ENCODE data around the gene SGPL1.
"Not testable (repeated sequence)": the region's sequence is repeated elsewhere in the genome, so short reads cannot be mapped to it uniquely, and the experiment has no call there.

The SGPL1 gene

GRCh38 chr10:70850097-70850496, 34.3 kb downstream of the SGPL1 start:
- no peak for TF ChIP-seq CTCF (IDR thresholded peaks at IDR 0.05; ENCODE audit: low read depth, low read length, missing control alignments)
- H3K4me3 ChIP-seq (ENCODE audit: low read depth, low read length): no peak overlapping the region
- DNase-seq (ENCODE audit: low read depth): no peak

- H3K4me3 ChIP-seq (ENCODE audit: low read depth, low read length): no peak overlapping the region
- no peak for DNase-seq (ENCODE audit: low read depth)
- no peak for TF ChIP-seq CTCF (IDR thresholded peaks at IDR 0.05; ENCODE audit: low read depth, low read length, missing control alignments)
These were observed 36.1 kb downstream of the SGPL1 start for GRCh38 chr10:70851597-70852475.

- H3K4me3 ChIP-seq (ENCODE audit: low read depth, low read length): no peak overlapping the region
- no peak for DNase-seq (ENCODE audit: low read depth)
- no peak for TF ChIP-seq CTCF (IDR thresholded peaks at IDR 0.05; ENCODE audit: low read depth, low read length, missing control alignments)
These were observed 37.3 kb downstream of the SGPL1 start for GRCh38 chr10:70853038-70853437.

- no peak for DNase-seq (ENCODE audit: low read depth)
- no peak for TF ChIP-seq CTCF (IDR thresholded peaks at IDR 0.05; ENCODE audit: low read depth, low read length, missing control alignments)
- no peak overlapping the region for H3K4me3 ChIP-seq (ENCODE audit: low read depth, low read length)
These were observed 37.7 kb downstream of the SGPL1 start for GRCh38 chr10:70853457-70853856.

GRCh38 chr10:70856454-70856853, 40.7 kb downstream of the SGPL1 start:
- TF ChIP-seq CTCF (IDR thresholded peaks at IDR 0.05; ENCODE audit: low read depth, low read length, missing control alignments): no peak
- DNase-seq (ENCODE audit: low read depth): no peak
- no peak overlapping the region for H3K4me3 ChIP-seq (ENCODE audit: low read depth, low read length)

- no peak for DNase-seq (ENCODE audit: low read depth)
- TF ChIP-seq CTCF (IDR thresholded peaks at IDR 0.05; ENCODE audit: low read depth, low read length, missing control alignments): no peak
- H3K4me3 ChIP-seq (ENCODE audit: low read depth, low read length): no peak overlapping the region
These were observed 43.0 kb downstream of the SGPL1 start for GRCh38 chr10:70858759-70859158.

GRCh38 chr10:70861495-70862197, 45.9 kb downstream of the SGPL1 start:
- H3K4me3 ChIP-seq (ENCODE audit: low read depth, low read length); DNase-seq (ENCODE audit: low read depth): not testable (repeated sequence)
